HCT116 (cell line): ENCODE measurements around the gene NOLC1. TPM values are rescaled to one million over a fixed set of nuclear protein-coding genes. Genes with fewer than 3 reads are reported as not detected.

Source experiments
- ATAC-seq: fragments of 200-7000 bp; cut with Tn5 transposase; 2 replicates; pipeline ENCODE4 v1.9.1; 2020; ENCODE audit warnings: mild to moderate bottlenecking, moderate library complexity
- BruUV-seq: library from RNA; stranded (reverse); fragments of 400-500 nt; replicated peaks from 2 replicates; lab custom pipeline; 2021; lab: Mats Ljungman, UMichigan
- CTCF ChIA-PET: fragments of 300-600 bp; sonication (Branson Sonifier 250); formaldehyde crosslinking; loops from one replicate; lab custom pipeline; 2021; ENCODE audit warnings: antibody characterized with exemption; lab: Charles Lee
- POLR2A ChIA-PET: fragments of 300-600, 350-600 bp; sonication (Branson Sonifier 250); formaldehyde crosslinking; loops from one replicate; lab custom pipeline; 2021; ENCODE audit warnings: antibody characterized with exemption; lab: Charles Lee
- RAD21 ChIA-PET, 2 experiments: fragments of 300-600 bp; sonication (Branson Sonifier 250); formaldehyde crosslinking; loops; one replicate each; lab custom pipeline; 2023; ENCODE audit warnings: low total read pairs in 2 of 2; ENCODE audit not compliant: uncharacterized antibody in 2 of 2, unreplicated experiment in 2 of 2, low non-redundant PET in 1 of 2; lab: Charles Lee
- DNase-seq: peaks from one replicate; pipeline ENCODE4 v3.0.0-alpha.2; 2010; ENCODE audit warnings: low read depth, low spot score
- H2AFZ ChIP-seq: fragments of 200-600 bp; shearing (Covaris generic), sonication (generic); 2 replicates; pipeline ENCODE4 v1.6.1; 2017; ENCODE audit warnings: low read depth, mixed run types, mixed read lengths, antibody characterized with exemption, low read length; ENCODE audit not compliant: poor library complexity, severe bottlenecking
- H3K27ac ChIP-seq: 2 replicates; pipeline ENCODE4 v1.5.1; 2012; ENCODE audit warnings: low read depth, low read length
- H3K27me3 ChIP-seq: fragments of 200-600 bp; sonication (generic); 2 replicates; pipeline ENCODE4 v1.6.1; 2016; ENCODE audit warnings: mixed run types, low read length, mixed read lengths; ENCODE audit not compliant: insufficient read depth
- H3K36me3 ChIP-seq, 2 experiments: fragments of 200-500 bp in 1 of 2; fragments of 200-600 bp in 1 of 2; sonication (Bioruptor generic) in 1 of 2; sonication (generic) in 1 of 2; 2 replicates each; pipeline versions ENCODE4 v1.5.1 to v1.6.1; 2014 to 2016; ENCODE audit warnings: low read length in 2 of 2, inconsistent platforms in 1 of 2, mixed read lengths in 1 of 2, mixed run types in 1 of 2; ENCODE audit not compliant: insufficient read depth in 2 of 2, control insufficient read depth in 1 of 2
- H3K4me1 ChIP-seq, 2 experiments: fragments of 200-600 bp in 1 of 2; sonication (generic) in 1 of 2; 2 replicates each; pipeline versions ENCODE4 v1.5.1 to v1.6.1; 2012 to 2017; ENCODE audit warnings: low read length in 2 of 2, inconsistent platforms in 1 of 2, mild to moderate bottlenecking in 1 of 2, mixed read lengths in 1 of 2, mixed run types in 1 of 2, moderate library complexity in 1 of 2; ENCODE audit not compliant: insufficient read depth in 2 of 2, control insufficient read depth in 1 of 2
- H3K4me2 ChIP-seq: fragments of 200-600 bp; sonication (generic); 2 replicates; pipeline ENCODE4 v1.6.1; 2017; ENCODE audit warnings: mixed run types, low read length, mixed read lengths
- H3K4me3 ChIP-seq, 2 experiments: fragments of 200-600 bp in 1 of 2; sonication (generic) in 1 of 2; replicated peaks in 1 of 2; 2 replicates each; pipeline ENCODE4 v1.5.1; 2011 to 2016; ENCODE audit warnings: low read length in 2 of 2, control low read depth in 1 of 2, low read depth in 1 of 2, mild to moderate bottlenecking in 1 of 2, mixed read lengths in 1 of 2, mixed run types in 1 of 2
- H3K79me2 ChIP-seq: fragments of 200-600 bp; sonication (generic); 2 replicates; pipeline ENCODE4 v1.6.1; 2017; ENCODE audit warnings: mild to moderate bottlenecking, mixed run types, low read length, moderate library complexity, mixed read lengths; ENCODE audit not compliant: insufficient read depth
- H3K9ac ChIP-seq: fragments of 200-600 bp; sonication (generic); 2 replicates; pipeline ENCODE4 v1.6.1; 2016; ENCODE audit warnings: low read length, mixed read lengths
- H3K9me2 ChIP-seq: fragments of 200-600 bp; sonication (generic), shearing (Covaris generic); 2 replicates; pipeline ENCODE4 v1.6.1; 2017; ENCODE audit warnings: mixed run types, mild to moderate bottlenecking, moderate library complexity; ENCODE audit not compliant: insufficient read depth
- H3K9me3 ChIP-seq, 2 experiments: fragments of 200-500 bp in 1 of 2; fragments of 200-600 bp in 1 of 2; sonication (Bioruptor generic) in 1 of 2; sonication (generic) in 1 of 2; 2 replicates each; pipeline ENCODE4 v1.6.1; 2014 to 2017; ENCODE audit warnings: low read length in 2 of 2, mixed read lengths in 2 of 2, inconsistent platforms in 1 of 2, low read depth in 1 of 2, mild to moderate bottlenecking in 1 of 2, mixed run types in 1 of 2, moderate library complexity in 1 of 2; ENCODE audit not compliant: control insufficient read depth in 1 of 2, insufficient read depth in 1 of 2
- H4K20me1 ChIP-seq: fragments of 200-600 bp; sonication (generic), shearing (Covaris generic); 2 replicates; pipeline ENCODE4 v1.6.1; 2017; ENCODE audit warnings: mixed run types, mild to moderate bottlenecking, moderate library complexity; ENCODE audit not compliant: insufficient read depth
- ATF3 ChIP-seq: IDR thresholded peaks from 2 replicates; pipeline ENCODE4 v1.6.1; 2012
- CTCF ChIP-seq, 3 experiments: fragments of 200-600 bp in 1 of 3; sonication (generic) in 1 of 3; IDR thresholded peaks in 2 of 3; conservative IDR thresholded peaks in 1 of 3; 2 replicates each; pipeline ENCODE4 v1.5.1; 2012 to 2017; ENCODE audit warnings: low read depth in 2 of 3, low read length in 2 of 3, antibody characterized with exemption in 1 of 3, borderline replicate concordance in 1 of 3, control low read depth in 1 of 3, mild to moderate bottlenecking in 1 of 3, mixed read lengths in 1 of 3, mixed run types in 1 of 3, moderate library complexity in 1 of 3; ENCODE audit not compliant: insufficient read depth in 1 of 3
- EGR1 ChIP-seq: IDR thresholded peaks from 2 replicates; pipeline ENCODE4 v1.6.1; 2012; ENCODE audit warnings: low read depth
- ELF1 ChIP-seq: IDR thresholded peaks from 2 replicates; pipeline ENCODE4 v1.6.1; 2012; ENCODE audit warnings: low read depth, borderline replicate concordance
- EZH2 ChIP-seq: fragments of 200-600 bp; sonication (generic); IDR thresholded peaks from 2 replicates; pipeline ENCODE4 v1.6.1; 2017; ENCODE audit warnings: antibody characterized with exemption, mixed run types
- POLR2AphosphoS5 ChIP-seq: IDR thresholded peaks from 2 replicates; pipeline ENCODE4 v1.6.1; 2011; ENCODE audit warnings: mild to moderate bottlenecking, low read depth, low read length, moderate library complexity
- RAD21 ChIP-seq: IDR thresholded peaks from 2 replicates; pipeline ENCODE4 v1.6.1; 2012; ENCODE audit warnings: low read depth, mild to moderate bottlenecking
- SP1 ChIP-seq: IDR thresholded peaks from 2 replicates; pipeline ENCODE4 v1.6.1; 2012; ENCODE audit warnings: low read depth
- SRF ChIP-seq: IDR thresholded peaks from 2 replicates; pipeline ENCODE4 v1.6.1; 2012; ENCODE audit warnings: low read depth
- YY1 ChIP-seq: IDR thresholded peaks from 2 replicates; pipeline ENCODE4 v1.6.1; 2011; ENCODE audit warnings: low read length, low read depth, moderate library complexity, mild to moderate bottlenecking; ENCODE audit not compliant: insufficient replicate concordance; ENCODE audit errors: extremely low read depth
- ZFX ChIP-seq: fragments of 450-650 bp; IDR thresholded peaks from 2 replicates; pipeline ENCODE4 v1.6.1; 2017
- ZNF274 ChIP-seq: fragments of 200-500 bp; sonication (Bioruptor generic); IDR thresholded peaks from 2 replicates; pipeline ENCODE4 v1.6.1; 2014; ENCODE audit warnings: mild to moderate bottlenecking, low read depth, low read length, inconsistent platforms
- intact Hi-C: fragments of 100-400 bp; cut with micrococcal nuclease; formaldehyde crosslinking; loops from 2 replicates; pipeline ENCODE4 v1.10.0; 2022
- total RNA-seq: library from RNA; stranded (reverse); gene quantifications from one replicate; pipeline ENCODE4 v1.2.1, GENCODE V29; 2021; ENCODE audit not compliant: unreplicated experiment

The NOLC1 gene
- total RNA-seq, 1 experiment from 2014 or later: 231 TPM

GRCh38 chr10:102112210-102112817, 39.9 kb upstream of the NOLC1 start:
- ChIA-PET CTCF (interaction anchor here (0.8 to 4.1 kb wide), 3 partner anchors 12 to 31 kb away, joined by 3 to 48 read pairs (median 3); partner anchors contain the start of gene PPRC1), POLR2A (interaction anchor here (0.9 to 1.4 kb wide), 2 partner anchors 10 to 41 kb away, joined by 3 to 5 read pairs; no protein-coding TSS in a partner anchor), RAD21 (no interaction called here)
- no peak for ATAC-seq
- H3K79me2 ChIP-seq: peaks cover 57% of the 10 kb centered on the region
- H3K27me3 ChIP-seq: no peaks in the 10 kb centered on the region
- TF ChIP-seq SP1 (no peak), CTCF (IDR thresholded peaks at IDR 0.05 in 2 of 3, conservative IDR thresholded peaks at IDR 0.05 in 1 of 3; ENCODE audit: borderline replicate concordance in 1 of 3, insufficient read depth in 1 of 3, low read depth in 2 of 3, low read length in 2 of 3) (peak in 2 of 3 experiments; percentile 46 to 63; a peak in 4 of 6 replicates)
- peaks cover 32 to 40% of the 10 kb centered on the region in 2 experiments for H3K36me3 ChIP-seq
- H3K4me2 ChIP-seq: peak overlapping the region; percentile 94
- H3K4me3 ChIP-seq: no peak overlapping the region
- no peak overlapping the region for H3K27ac ChIP-seq
- no peaks in the 10 kb centered on the region for H3K9me3 ChIP-seq
- no TSS peak for BruUV-seq
- H4K20me1 ChIP-seq: no peaks in the 10 kb centered on the region; the same call in 1 of the 2 replicates
- no peak overlapping the region for H3K9ac ChIP-seq
- peaks cover 39 to 43% of the 10 kb centered on the region in 2 experiments for H3K4me1 ChIP-seq
- intact Hi-C loops: no loop called here
- no peak overlapping the region for H2AFZ ChIP-seq
- no peak for DNase-seq
- no peaks in the 10 kb centered on the region for H3K9me2 ChIP-seq

- Histone ChIP-seq H3K4me2 (peak overlapping the region; percentile 94), H3K27me3 (no peaks in the 10 kb centered on the region), H2AFZ (no peak overlapping the region), H3K9me2 (no peaks in the 10 kb centered on the region), H3K27ac (peak overlapping the region; percentile 81), H3K4me3 (peak overlapping the region; percentile 82 to 83), H3K36me3 (peaks cover 29 to 31% of the 10 kb centered on the region in 2 experiments), H3K79me2 (peaks cover 64% of the 10 kb centered on the region), H3K4me1 (peaks cover 50 to 54% of the 10 kb centered on the region in 2 experiments), H4K20me1 (no peaks in the 10 kb centered on the region; the same call in 1 of the 2 replicates), H3K9me3 (no peaks in the 10 kb centered on the region), H3K9ac (peak overlapping the region; percentile 86)
- ATAC-seq (no peak), DNase-seq (no peak)
- RAD21 ChIA-PET: interaction anchor here in 1 of 2 experiments (0.5 kb wide), 1 partner anchor 15 kb away, joined by 3 read pairs; no protein-coding TSS in a partner anchor
- CTCF ChIA-PET: interaction anchor here (0.6 to 4.1 kb wide), 2 partner anchors 13 to 295 kb away, joined by 3 to 48 read pairs; partner anchors contain the start of gene OGA
- BruUV-seq: TSS peak; percentile 46
- POLR2A ChIA-PET: interaction anchor here (1.1 to 1.4 kb wide), 2 partner anchors 12 to 48 kb away, joined by 4 to 5 read pairs; no protein-coding TSS in a partner anchor
- intact Hi-C loops: no loop called here
- TF ChIP-seq EZH2 (no peak), CTCF (IDR thresholded peaks at IDR 0.05 in 2 of 3, conservative IDR thresholded peaks at IDR 0.05 in 1 of 3; ENCODE audit: borderline replicate concordance in 1 of 3, insufficient read depth in 1 of 3, low read depth in 2 of 3, low read length in 2 of 3) (no peak), ELF1 (no peak), RAD21 (no peak), SRF (no peak), ZFX (no peak), YY1 (no peak), EGR1 (no peak), ATF3 (no peak), POLR2AphosphoS5 (no peak), ZNF274 (no peak)
Measured at GRCh38 chr10:102113261-102113955, 38.8 kb upstream of the NOLC1 start.
